GM21786 (cell line): Measurements from ENCODE around the gene COL23A1.

Source experiments
- ATAC-seq: cut with Tn5 transposase; IDR thresholded peaks from one replicate; pipeline ENCODE4 v1.9.1; 2021; ENCODE audit not compliant: unreplicated experiment

The COL23A1 gene

DNA sequence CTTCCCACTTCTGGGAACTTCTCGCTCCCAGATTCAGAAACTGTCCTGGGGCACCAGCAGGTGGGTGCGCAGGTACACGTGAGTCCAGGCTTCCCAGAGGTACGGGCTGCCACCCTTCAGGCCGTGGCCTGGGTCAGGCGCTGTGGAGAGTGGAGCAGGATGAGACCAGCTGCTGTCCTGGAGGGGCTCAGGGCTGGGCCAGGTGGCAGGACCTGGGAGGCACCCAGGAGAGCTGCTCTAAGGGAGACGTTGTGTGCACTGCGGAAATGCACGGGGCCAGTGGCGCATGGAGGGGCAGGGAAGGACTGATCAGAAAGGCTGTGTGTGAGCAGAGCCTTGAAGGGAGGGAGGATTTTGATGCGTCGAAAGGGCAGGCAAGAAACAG, 222.5 kb downstream of the COL23A1 start:
- ATAC-seq: no peak

DNA sequence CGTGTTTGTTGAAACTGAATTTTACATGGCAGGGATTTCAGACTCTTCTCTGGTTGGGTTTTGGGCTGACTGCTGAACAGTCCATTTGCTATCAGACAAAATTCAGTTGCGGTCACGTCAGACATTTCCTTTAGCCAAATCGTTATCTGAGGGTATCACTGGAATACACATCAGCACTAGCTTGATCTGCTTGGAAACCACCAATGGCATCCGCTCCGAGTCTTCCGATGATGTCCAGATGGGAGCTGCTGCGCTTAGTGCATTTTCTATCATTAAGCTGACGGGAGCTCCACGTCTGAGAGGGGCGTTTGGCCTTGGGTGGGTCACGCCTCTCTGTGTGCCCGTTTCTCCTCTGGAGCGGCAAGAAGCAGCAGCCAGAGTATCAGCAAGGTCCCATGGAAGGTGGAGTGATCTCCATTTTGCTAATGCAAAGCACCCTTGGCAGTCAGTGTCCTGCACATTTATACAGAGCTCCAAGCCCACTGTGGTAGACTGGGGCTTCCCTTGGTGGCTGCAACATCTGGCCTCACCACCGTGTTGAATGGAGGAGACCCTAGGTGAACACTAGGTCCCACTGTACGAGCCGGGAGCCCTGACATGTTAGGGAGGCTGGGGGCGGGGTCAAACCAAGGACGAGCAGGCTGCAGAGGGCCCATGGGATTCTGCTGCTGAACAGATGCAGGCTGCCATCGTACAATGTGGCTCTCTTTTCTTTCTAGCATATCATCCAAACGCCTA, 223.0 kb downstream of the COL23A1 start:
- ATAC-seq: no peak

DNA sequence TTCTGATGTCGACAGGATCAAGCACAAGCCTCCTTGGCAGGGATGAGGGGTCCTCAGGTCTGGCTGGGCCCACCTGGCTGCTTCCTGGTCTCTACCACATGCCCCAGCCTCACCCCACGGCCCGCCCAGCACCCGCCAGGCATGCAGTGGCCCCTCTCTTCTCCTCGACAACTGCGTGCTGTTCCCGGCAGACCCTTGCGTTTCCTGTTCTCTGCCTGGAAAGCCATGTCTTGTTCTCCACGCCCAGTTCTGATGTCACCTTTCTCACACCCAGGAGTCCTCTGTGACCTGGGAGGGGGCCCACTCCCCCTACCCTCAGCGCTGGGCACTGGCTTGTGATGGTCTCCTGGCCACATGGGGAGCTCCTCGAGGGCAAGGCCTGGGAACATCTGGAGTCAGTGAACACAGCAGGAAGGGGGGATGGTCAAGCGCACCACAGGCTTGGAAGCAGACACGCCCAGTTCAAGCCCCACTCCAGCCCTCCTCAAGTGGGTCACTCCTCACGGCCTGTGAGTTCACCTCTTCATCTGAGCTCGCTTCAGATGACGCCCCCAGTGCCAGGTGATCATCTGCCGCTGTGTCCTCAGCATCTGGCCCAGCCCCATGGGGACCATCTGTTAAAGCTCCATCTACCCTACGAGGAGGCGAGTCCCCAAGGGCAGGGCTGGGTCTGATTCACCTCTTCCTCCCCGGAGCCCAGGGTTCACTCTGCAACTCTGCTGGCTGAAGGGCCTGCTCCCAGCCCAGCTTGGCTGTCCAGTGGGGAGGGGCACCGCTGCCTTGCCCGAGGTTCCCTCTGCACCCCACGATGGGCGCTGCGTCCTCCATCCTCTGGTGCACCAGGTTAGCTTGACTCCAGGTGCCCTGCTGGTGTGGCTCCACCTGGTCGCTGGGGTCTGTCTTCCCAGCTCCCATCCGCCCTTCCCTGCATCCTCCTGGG, 224.4 kb downstream of the COL23A1 start:
- ATAC-seq: no peak

DNA sequence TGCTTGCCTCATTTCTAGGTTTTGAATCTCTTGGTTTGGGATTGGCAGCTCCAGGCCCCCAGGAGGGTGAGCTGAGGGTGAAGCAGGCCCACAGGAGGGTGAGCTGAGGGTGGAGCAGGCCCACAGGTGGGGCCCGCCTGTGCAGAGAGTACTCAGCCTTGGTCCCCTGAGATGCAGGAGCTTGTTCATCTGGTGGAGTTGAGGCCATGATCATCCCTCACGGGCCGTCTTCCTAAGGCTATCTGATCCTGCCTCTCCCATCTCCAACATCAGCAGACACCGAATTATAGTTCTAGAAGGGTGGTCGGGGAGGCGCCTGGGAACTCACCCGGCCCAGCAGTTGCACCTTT, 225.9 kb downstream of the COL23A1 start:
- ATAC-seq: no peak

GRCh38 chr5:178363501-178364325, 226.5 kb downstream of the COL23A1 start:
- ATAC-seq: no peak

DNA sequence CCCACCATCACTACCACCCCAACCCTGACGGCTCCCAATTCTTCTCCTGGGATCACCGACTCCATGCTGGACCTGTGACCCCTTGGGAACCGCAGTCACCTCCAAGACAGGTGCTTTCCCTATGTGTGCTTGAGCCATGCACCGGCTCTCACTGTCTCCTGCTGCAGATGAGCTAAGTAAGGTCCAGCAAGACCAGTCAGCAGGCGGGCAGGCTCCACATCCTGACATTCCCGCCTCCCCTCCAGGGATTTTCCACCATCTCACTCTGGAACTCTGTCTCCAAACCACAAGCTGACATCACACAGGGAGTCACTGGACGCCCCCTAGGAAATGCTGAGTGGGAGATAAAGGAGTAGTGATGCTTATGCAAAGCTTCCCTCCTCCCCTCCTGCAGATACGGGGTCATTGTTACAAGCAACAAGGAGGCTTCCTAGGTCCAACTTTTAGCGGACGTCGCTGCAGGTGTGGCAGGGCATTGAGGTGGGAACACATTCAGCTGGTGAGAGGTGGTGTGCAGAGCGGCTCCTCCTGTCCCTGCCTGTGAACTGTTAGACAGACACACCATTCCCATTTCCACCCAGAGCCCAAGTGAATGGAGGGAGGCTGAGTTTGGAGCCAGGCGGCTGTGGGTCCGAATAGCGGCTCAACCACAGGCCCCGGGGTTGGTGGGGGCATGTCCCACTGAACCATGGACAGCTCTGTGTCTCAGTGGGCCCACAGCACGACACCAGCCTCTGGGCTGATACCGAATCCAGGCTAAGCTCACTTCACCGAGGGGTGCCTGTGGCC, 228.3 kb downstream of the COL23A1 start:
- no peak for ATAC-seq

DNA sequence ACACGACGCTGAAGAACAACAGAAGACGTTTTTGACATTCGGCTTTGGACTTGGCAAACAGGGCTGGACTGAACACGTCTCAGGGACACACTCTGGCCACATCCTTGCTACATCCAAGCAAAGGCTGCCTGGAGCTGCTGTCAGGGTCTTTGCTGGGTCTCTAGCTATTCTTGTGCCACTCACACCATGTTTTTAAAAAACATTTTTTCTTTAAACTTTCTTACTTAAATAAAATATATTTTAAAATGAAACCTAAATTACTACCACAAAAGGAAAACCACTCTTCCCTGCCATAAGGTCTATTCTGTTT, 229.3 kb downstream of the COL23A1 start:
- ATAC-seq: no peak

- no peak for ATAC-seq
These were observed 229.8 kb downstream of the COL23A1 start for GRCh38 chr5:178360222-178360925.

- no peak for ATAC-seq
These were observed 230.5 kb downstream of the COL23A1 start for GRCh38 chr5:178359738-178360137.

DNA sequence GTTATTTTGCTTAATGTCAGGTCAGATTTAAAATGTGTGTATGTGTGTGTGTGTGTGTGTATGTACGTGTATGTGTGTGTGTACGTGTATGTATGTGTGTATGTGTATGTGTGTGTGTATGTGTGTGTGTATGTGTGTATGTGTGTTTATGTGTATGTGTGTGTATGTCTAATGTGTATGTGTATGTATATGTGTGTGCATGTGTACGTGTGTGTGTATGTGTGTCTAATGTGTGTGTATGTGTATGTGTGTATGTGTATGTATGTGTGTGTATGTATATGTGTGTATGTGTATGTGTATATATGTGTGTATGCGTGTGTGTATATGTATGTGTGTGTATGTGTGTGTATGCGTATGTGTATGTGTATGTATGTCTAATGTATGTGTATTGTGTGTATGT, 232.5 kb downstream of the COL23A1 start:
- ATAC-seq: no peak

DNA sequence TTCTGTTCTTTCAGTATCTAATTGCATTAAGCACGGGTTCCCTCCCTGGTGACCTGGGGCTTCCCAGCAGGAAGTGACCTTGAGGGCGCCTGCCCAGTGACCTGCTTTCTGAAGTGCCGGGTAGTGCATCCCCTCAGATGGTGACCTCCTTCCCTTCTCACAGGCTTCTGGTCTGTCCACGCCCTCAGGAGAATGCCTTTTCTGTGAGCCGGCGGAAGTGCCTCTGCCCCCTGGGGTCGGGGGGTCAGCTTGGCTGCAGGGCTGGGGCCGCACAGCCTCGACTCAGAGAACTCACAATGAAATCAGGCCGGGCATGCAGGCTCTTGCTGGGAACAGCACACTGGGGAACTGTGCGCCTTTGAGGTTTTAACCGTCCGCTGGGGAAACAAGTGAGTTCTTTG, 233.1 kb downstream of the COL23A1 start:
- no peak for ATAC-seq

GRCh38 chr5:178356431-178356872, 233.7 kb downstream of the COL23A1 start:
- no peak for ATAC-seq

DNA sequence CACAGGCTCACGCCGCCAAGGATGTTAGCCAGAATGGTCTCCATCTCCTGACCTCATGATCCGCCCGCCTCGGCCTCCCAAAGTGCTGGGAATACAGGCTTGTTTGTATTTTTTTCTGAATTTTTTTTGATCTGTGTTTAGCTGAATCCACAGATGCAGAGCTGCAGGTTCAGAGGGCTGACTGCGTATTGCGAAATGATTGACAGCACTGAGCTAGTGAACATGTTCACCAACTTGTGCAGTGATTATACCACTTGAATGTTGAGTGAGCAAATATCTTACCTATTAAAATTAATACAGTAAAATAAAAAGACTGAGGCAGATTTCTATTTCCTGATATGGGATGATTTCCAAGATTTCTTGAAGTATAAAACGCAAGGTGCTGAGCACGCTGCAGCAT, 234.5 kb downstream of the COL23A1 start:
- no peak for ATAC-seq

DNA sequence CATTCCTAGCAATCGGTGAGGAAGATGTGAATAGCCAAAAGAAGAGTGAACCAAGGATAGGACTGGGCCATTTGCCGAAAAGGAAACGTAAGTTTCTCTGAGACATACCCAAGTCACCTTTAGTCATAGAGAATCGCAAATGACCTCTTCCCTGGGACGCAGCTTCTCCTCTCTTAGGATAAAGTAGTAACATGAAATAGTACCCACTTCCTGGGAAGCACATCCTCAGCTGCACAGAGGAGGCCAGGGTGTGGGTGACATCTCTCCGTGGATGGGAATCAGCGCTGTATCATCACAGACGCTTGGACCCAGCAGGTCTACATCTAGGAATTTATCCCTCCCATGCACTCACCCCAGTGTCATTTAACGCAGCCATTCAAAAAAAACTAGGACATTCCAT, 236.7 kb downstream of the COL23A1 start:
- ATAC-seq: no peak

- ATAC-seq: no peak
These were observed 238.2 kb downstream of the COL23A1 start for GRCh38 chr5:178352035-178352349.

GRCh38 chr5:178351221-178352034, 238.8 kb downstream of the COL23A1 start:
- no peak for ATAC-seq

- no peak for ATAC-seq
These were observed 239.6 kb downstream of the COL23A1 start for GRCh38 chr5:178350361-178351220.

GRCh38 chr5:178349625-178350353, 240.4 kb downstream of the COL23A1 start:
- ATAC-seq: no peak
